ENCODE data around the gene DCLK1. TPM values are rescaled to one million over a fixed set of nuclear protein-coding genes. Genes with fewer than 3 reads are reported as not detected.
A peak's percentile ranks its signal among the peaks of the same experiment; 100 is the strongest.
"Not testable (repeated sequence)": the region's sequence is repeated elsewhere in the genome, so short reads cannot be mapped to it uniquely, and the experiment has no call there.

The DCLK1 gene
- total and polyA plus RNA-seq, 7 experiments from 2014 or later, result not detected

DNA sequence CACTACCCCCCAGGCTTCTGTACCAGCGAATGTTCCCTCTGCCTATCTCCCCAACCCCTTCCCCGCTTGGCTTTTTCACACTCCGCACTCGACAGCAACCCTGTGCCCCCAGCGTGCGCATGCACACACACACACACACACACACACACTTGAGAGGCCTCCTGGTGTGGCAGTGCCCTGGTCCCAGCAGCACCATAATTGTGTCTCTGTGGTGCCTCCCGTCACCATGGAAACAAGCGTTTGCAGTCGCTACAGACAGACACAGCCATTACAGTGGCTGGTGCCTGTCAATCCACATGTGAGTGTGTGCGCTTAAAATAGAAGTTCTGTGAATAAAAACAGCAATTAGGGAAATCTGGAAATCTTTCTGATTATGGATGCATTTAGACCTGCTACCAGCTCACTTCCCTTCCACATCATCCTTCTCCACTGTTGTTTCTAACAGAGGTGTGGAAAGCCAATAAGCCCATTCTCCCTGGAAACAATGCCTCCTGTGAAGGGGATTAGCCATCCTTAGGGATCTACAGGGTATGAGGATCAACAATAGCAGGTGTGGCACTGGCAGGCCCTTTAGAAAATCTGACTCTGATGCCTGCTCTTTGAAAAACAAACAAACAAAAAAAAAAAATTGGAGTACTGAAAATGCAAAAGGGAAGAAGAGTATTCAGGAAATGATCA, 146.3 kb downstream of the DCLK1 start:
- CTCF ChIA-PET, result no interaction called here
- H3K27me3 Mint-ChIP-seq, result peaks cover 0 to 4% (median 0%) of the 10 kb centered on the region in 5 donors

DNA sequence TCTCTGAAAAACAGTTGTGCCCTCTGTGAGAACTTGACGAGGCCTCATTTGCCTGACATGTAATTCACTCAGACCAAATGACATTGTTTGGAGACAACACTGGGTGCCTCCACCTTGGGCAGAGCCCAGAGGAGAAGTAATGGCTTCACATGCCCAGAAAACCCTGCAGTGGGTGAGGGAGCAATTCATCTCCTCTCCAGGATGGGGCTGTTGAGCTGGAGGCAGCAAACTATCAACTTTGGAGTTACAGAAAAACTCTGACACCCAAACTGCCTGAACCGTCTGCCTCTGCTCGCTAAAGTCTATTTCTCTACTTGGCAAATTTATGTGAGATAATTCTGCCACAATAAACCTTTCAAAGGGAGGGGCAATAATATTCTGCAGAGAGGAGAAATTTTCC, 146.9 kb downstream of the DCLK1 start:
- Mint-ChIP-seq H3K27me3 (peaks cover 0 to 4% (median 0%) of the 10 kb centered on the region in 5 donors), H3K4me3 (no peak overlapping the region), H3K36me3 (no peaks in the 10 kb centered on the region), H3K4me1 (no peaks in the 10 kb centered on the region), H3K9me3 (peaks cover 0 to 5% (median 0%) of the 10 kb centered on the region in 11 donors), H3K27ac (no peak overlapping the region)
- ChIA-PET POLR2A (no interaction called here), CTCF (no interaction called here)
- no peak for ATAC-seq
- H3K9me3 ChIP-seq (ENCODE audit: control insufficient read depth in 2 of 3, low read length in 3 of 3), result no peaks in the 10 kb centered on the region
- no peak for DNase-seq
- H3K27ac ChIP-seq (ENCODE audit: low read depth, low read length), result no peak overlapping the region
- H3K4me1 ChIP-seq (ENCODE audit: control insufficient read depth in 2 of 2, insufficient read depth in 2 of 2, low read length in 2 of 2), result no peaks in the 10 kb centered on the region
- intact Hi-C loops (cut with micrococcal nuclease), result no loop called here
- no peaks in the 10 kb centered on the region for H3K36me3 ChIP-seq (ENCODE audit: control insufficient read depth in 2 of 3, insufficient read depth in 3 of 3, low read length in 3 of 3)
- H3K4me3 ChIP-seq (ENCODE audit: low read length), result no peak overlapping the region
- H3K27me3 ChIP-seq (ENCODE audit: control insufficient read depth in 2 of 2, insufficient read depth in 2 of 2, low read length in 2 of 2), result no peaks in the 10 kb centered on the region

More for the DNA sequence above, 146.3 kb downstream of the DCLK1 start:
- Histone ChIP-seq H3K27ac (ENCODE audit: low read depth, low read length) (no peak overlapping the region), H3K9me3 (ENCODE audit: control insufficient read depth in 2 of 3, low read length in 3 of 3) (no peaks in the 10 kb centered on the region), H3K27me3 (ENCODE audit: control insufficient read depth in 2 of 2, insufficient read depth in 2 of 2, low read length in 2 of 2) (no peaks in the 10 kb centered on the region), H3K4me1 (ENCODE audit: control insufficient read depth in 2 of 2, insufficient read depth in 2 of 2, low read length in 2 of 2) (no peaks in the 10 kb centered on the region), H3K36me3 (ENCODE audit: control insufficient read depth in 2 of 3, insufficient read depth in 3 of 3, low read length in 3 of 3) (no peaks in the 10 kb centered on the region), H3K4me3 (ENCODE audit: low read length) (no peak overlapping the region)
- Mint-ChIP-seq H3K27ac (no peak overlapping the region), H3K4me3 (no peak overlapping the region), H3K36me3 (no peaks in the 10 kb centered on the region), H3K4me1 (no peaks in the 10 kb centered on the region), H3K9me3 (peaks cover 0 to 5% (median 0%) of the 10 kb centered on the region in 11 donors)
- DNase-seq, result no peak
- no peak for ATAC-seq
- POLR2A ChIA-PET, result no interaction called here
- intact Hi-C loops (cut with micrococcal nuclease), result no loop called here

DNA sequence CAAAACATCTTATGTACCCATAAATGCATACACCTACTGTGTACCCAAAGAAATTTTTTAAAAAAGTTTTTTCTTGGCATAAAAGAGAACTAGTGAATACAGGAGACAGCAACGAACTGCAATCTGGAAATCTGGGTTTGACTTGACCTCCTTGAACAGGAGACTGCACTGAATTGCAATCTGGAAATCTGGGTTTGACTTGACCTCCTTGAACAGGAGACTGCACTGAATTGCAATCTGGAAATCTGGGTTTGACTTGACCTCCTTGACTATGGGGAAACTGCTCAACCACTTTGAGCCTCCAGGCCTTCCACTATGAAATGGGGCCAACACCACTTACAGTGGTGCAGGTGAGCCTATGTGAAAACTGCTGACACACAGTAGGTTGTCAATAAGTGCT, 147.5 kb downstream of the DCLK1 start:
- H3K9me3 ChIP-seq (ENCODE audit: control insufficient read depth in 2 of 3, low read length in 3 of 3); H3K4me1 Mint-ChIP-seq; H3K36me3 ChIP-seq (ENCODE audit: control insufficient read depth in 2 of 3, insufficient read depth in 3 of 3, low read length in 3 of 3); H3K4me3 ChIP-seq (ENCODE audit: low read length); ATAC-seq; H3K27me3 Mint-ChIP-seq; POLR2A ChIA-PET; DNase-seq; H3K9me3 Mint-ChIP-seq; H3K4me1 ChIP-seq (ENCODE audit: control insufficient read depth in 2 of 2, insufficient read depth in 2 of 2, low read length in 2 of 2); H3K36me3 Mint-ChIP-seq; intact Hi-C loops (cut with micrococcal nuclease); H3K27ac ChIP-seq (ENCODE audit: low read depth, low read length); H3K4me3 Mint-ChIP-seq; H3K27me3 ChIP-seq (ENCODE audit: control insufficient read depth in 2 of 2, insufficient read depth in 2 of 2, low read length in 2 of 2); H3K27ac Mint-ChIP-seq; CTCF ChIA-PET: not testable (repeated sequence)

DNA sequence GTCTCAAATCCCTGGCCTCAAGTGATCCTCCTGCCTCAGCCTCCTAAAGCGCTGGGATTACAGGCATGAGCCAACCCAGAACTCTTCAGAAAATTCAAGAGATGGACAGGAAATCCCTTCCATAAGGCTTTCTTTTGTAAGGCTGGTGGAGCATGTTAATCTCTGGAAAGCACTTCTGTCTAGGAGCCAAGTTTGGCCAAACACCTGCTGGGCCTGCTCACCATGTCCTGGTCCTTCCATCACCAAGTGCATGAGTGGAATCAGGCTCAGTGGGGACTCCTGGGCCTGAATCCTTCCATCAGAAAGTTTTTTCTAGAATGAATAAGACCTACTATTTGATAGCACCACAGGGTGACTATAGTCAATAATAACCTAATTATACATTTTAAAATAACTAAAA, 148.0 kb downstream of the DCLK1 start:
- intact Hi-C loops (cut with micrococcal nuclease), result no loop called here
- Mint-ChIP-seq H3K4me1 (peaks cover 0 to 3% (median 0%) of the 10 kb centered on the region in 7 donors), H3K27me3 (peaks cover 0 to 10% (median 4%) of the 10 kb centered on the region in 5 donors), H3K27ac (no peak overlapping the region), H3K4me3 (no peak overlapping the region), H3K36me3 (no peaks in the 10 kb centered on the region), H3K9me3 (peaks cover 0 to 5% (median 0%) of the 10 kb centered on the region in 11 donors)
- Histone ChIP-seq H3K27me3 (ENCODE audit: control insufficient read depth in 2 of 2, insufficient read depth in 2 of 2, low read length in 2 of 2) (no peaks in the 10 kb centered on the region), H3K36me3 (ENCODE audit: control insufficient read depth in 2 of 3, insufficient read depth in 3 of 3, low read length in 3 of 3) (no peaks in the 10 kb centered on the region), H3K27ac (ENCODE audit: low read depth, low read length) (no peak overlapping the region), H3K4me3 (ENCODE audit: low read length) (no peak overlapping the region), H3K9me3 (ENCODE audit: control insufficient read depth in 2 of 3, low read length in 3 of 3) (no peaks in the 10 kb centered on the region), H3K4me1 (ENCODE audit: control insufficient read depth in 2 of 2, insufficient read depth in 2 of 2, low read length in 2 of 2) (no peaks in the 10 kb centered on the region)
- ATAC-seq (no peak), DNase-seq (no peak)
- CTCF ChIA-PET, result no interaction called here
- POLR2A ChIA-PET, result no interaction called here

DNA sequence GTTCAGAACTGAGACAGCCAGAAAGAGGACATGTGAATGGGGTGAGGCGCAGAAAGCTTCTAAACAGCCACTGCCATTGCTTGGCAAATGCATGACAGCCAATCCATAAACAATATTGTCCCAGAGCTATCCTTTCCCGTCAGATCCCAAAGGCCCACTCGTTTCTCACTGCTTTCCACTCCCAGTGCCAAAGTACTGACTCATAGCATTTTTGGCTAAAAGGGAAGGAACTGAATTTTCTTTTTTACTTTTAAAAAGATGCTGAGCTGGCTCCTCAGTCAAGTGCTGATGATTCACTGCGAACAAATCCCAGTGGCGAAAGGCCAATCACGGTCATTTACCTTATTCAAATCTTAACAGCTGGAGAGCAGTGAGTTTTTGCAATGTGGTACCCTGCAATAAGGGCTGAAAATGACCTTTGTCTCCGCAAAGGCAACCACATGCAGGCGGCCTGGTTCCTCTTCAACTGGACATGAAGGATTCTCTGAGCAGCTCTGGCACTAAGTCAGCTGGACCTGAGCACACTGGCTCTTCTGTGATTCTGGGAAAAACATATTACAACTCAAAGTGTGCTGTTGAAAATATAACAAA, 151.7 kb downstream of the DCLK1 start:
- CTCF ChIA-PET, result no interaction called here
- H3K4me3 Mint-ChIP-seq, result no peak overlapping the region
- Histone ChIP-seq H3K27me3 (ENCODE audit: control insufficient read depth in 2 of 2, insufficient read depth in 2 of 2, low read length in 2 of 2) (no peaks in the 10 kb centered on the region), H3K27ac (ENCODE audit: low read depth, low read length) (no peak overlapping the region), H3K4me1 (ENCODE audit: control insufficient read depth in 2 of 2, insufficient read depth in 2 of 2, low read length in 2 of 2) (no peaks in the 10 kb centered on the region), H3K36me3 (ENCODE audit: control insufficient read depth in 2 of 3, insufficient read depth in 3 of 3, low read length in 3 of 3) (no peaks in the 10 kb centered on the region), H3K4me3 (ENCODE audit: low read length) (no peak overlapping the region), H3K9me3 (ENCODE audit: control insufficient read depth in 2 of 3, low read length in 3 of 3) (no peaks in the 10 kb centered on the region)
- intact Hi-C loops (cut with micrococcal nuclease), result no loop called here
- peaks cover 0 to 4% (median 0%) of the 10 kb centered on the region in 11 donors for H3K9me3 Mint-ChIP-seq
- no peak overlapping the region for H3K27ac Mint-ChIP-seq
- DNase-seq (no peak), ATAC-seq (no peak)
- H3K36me3 Mint-ChIP-seq, result no peaks in the 10 kb centered on the region
- H3K27me3 Mint-ChIP-seq, result peaks cover 0 to 11% (median 0%) of the 10 kb centered on the region in 5 donors
- POLR2A ChIA-PET, result no interaction called here
- H3K4me1 Mint-ChIP-seq, result peaks cover 0 to 3% (median 0%) of the 10 kb centered on the region in 7 donors

DNA sequence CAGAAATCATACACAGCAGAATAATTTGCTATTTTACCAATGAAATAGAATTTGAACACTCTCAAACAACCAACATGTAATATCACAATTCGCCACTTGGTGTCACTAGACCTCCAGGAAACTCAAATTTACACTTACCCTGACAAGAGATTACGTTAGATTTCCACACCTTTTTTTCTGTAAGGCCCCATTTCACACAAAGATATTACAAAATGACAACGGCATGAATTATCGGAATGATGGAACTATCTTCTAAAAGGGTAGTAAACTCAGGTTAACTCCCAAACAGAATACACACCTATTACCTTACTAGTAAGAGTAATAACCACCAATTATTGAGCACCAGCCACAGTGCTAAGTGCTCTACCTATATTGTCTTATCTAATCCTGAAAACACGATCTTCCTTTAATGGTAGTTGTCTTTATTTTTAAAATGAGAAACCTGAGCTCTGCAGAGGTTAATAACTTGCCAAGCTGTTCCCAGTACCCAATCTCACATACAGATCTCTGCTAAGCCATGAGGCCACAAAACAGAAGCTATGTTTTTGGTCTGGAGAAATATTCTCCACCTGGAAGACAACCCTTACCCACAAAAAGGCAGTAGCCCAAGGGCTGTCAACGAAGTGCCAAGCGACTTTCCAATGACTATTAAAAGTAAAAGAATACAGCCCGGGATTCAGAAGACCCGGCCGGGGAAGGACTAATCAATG, 152.4 kb downstream of the DCLK1 start:
- H3K4me3 ChIP-seq (ENCODE audit: low read length), result no peak overlapping the region
- H3K27ac ChIP-seq (ENCODE audit: low read depth, low read length), result no peak overlapping the region
- no peaks in the 10 kb centered on the region for H3K36me3 ChIP-seq (ENCODE audit: control insufficient read depth in 2 of 3, insufficient read depth in 3 of 3, low read length in 3 of 3)
- ATAC-seq, result no peak
- H3K9me3 ChIP-seq (ENCODE audit: control insufficient read depth in 2 of 3, low read length in 3 of 3), result no peaks in the 10 kb centered on the region
- Mint-ChIP-seq H3K27me3 (peaks cover 0 to 11% (median 0%) of the 10 kb centered on the region in 5 donors), H3K4me1 (peaks cover 0 to 3% (median 0%) of the 10 kb centered on the region in 7 donors), H3K36me3 (no peaks in the 10 kb centered on the region), H3K9me3 (peaks cover 0 to 7% (median 2%) of the 10 kb centered on the region in 11 donors), H3K4me3 (no peak overlapping the region), H3K27ac (no peak overlapping the region)
- CTCF ChIA-PET, result no interaction called here
- intact Hi-C loops (cut with micrococcal nuclease), result no loop called here
- no peaks in the 10 kb centered on the region for H3K4me1 ChIP-seq (ENCODE audit: control insufficient read depth in 2 of 2, insufficient read depth in 2 of 2, low read length in 2 of 2)
- POLR2A ChIA-PET, result no interaction called here
- peak in 4 of 9 donors; percentile 1 to 11 (median 8) for DNase-seq
- H3K27me3 ChIP-seq (ENCODE audit: control insufficient read depth in 2 of 2, insufficient read depth in 2 of 2, low read length in 2 of 2), result no peaks in the 10 kb centered on the region
